Neural crest cell (in vitro differentiated cells): Measurements from ENCODE around the gene PIGT. TPM values are rescaled to one million over a fixed set of nuclear protein-coding genes. Genes with fewer than 3 reads are reported as not detected.

Experiments used
- DNase-seq: peaks from one replicate; pipeline ENCODE4 v3.0.0; 2021; ENCODE audit warnings: low read depth, mixed read lengths, low spot score
- H3K27ac Mint-ChIP-seq: one replicate; pipeline ENCODE4 v1.8.0; 2021; ENCODE audit warnings: mild to moderate bottlenecking, mixed read lengths; ENCODE audit not compliant: unreplicated experiment
- H3K27me3 Mint-ChIP-seq: 2 replicates; pipeline ENCODE4 v1.8.0; 2021; ENCODE audit warnings: low read depth, mild to moderate bottlenecking, mixed read lengths
- H3K36me3 Mint-ChIP-seq: 2 replicates; pipeline ENCODE4 v1.8.0; 2021; ENCODE audit warnings: low read depth, mild to moderate bottlenecking, mixed read lengths
- H3K4me1 Mint-ChIP-seq: 2 replicates; pipeline ENCODE4 v1.8.0; 2021; ENCODE audit warnings: mixed read lengths
- H3K4me3 Mint-ChIP-seq: one replicate; pipeline ENCODE4 v1.8.0; 2021; ENCODE audit warnings: mild to moderate bottlenecking, mixed read lengths
- H3K9me3 Mint-ChIP-seq: 2 replicates; pipeline ENCODE4 v1.8.0; 2021; ENCODE audit warnings: mixed read lengths
- CTCF ChIP-seq: fragments of 200-600 bp; sonication (generic); conservative IDR thresholded peaks from 2 replicates; pipeline ENCODE4 v1.5.0; 2021; ENCODE audit warnings: antibody characterized with exemption, mild to moderate bottlenecking
- total RNA-seq: library from RNA; stranded (reverse); gene quantifications from 2 replicates; pipeline ENCODE4 v1.2.1, GENCODE V29; 2021

The PIGT gene
- total RNA-seq, 1 donor from 2014 or later: 64.8 TPM

DNA sequence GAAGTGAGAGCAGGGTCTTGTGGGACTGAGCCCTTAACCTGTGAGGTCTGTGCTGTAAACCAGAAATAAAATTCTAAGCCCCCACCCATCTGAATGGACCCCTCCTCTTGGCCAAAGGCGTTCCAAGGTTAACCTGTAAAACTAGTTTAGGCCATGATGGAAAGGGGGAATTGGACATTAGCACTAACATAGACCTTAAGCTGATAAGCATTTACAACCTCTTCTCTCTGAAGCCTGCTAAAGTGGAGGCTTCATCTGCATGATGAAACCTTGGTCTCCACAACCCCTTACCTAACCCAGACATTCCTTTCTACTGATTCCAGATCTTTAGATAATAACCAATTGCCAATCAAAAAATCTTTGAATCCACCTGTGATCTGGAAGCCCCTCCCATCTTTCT is 25.8 kb downstream of the PIGT start:
- Mint-ChIP-seq H3K4me1 (no peaks in the 10 kb centered on the region), H3K4me3 (no peak overlapping the region), H3K27me3 (peaks cover 22% of the 10 kb centered on the region), H3K27ac (no peak overlapping the region), H3K9me3 (no peaks in the 10 kb centered on the region), H3K36me3 (no peaks in the 10 kb centered on the region)
- TF ChIP-seq CTCF: no peak
- no peak for DNase-seq

- no peak for TF ChIP-seq CTCF
- Mint-ChIP-seq H3K36me3 (no peaks in the 10 kb centered on the region), H3K4me1 (no peaks in the 10 kb centered on the region), H3K4me3 (no peak overlapping the region), H3K27me3 (peaks cover 22% of the 10 kb centered on the region), H3K9me3 (no peaks in the 10 kb centered on the region), H3K27ac (no peak overlapping the region)
- no peak for DNase-seq
Measured at GRCh38 chr20:45444050-45444449, 28.1 kb downstream of the PIGT start.

DNA sequence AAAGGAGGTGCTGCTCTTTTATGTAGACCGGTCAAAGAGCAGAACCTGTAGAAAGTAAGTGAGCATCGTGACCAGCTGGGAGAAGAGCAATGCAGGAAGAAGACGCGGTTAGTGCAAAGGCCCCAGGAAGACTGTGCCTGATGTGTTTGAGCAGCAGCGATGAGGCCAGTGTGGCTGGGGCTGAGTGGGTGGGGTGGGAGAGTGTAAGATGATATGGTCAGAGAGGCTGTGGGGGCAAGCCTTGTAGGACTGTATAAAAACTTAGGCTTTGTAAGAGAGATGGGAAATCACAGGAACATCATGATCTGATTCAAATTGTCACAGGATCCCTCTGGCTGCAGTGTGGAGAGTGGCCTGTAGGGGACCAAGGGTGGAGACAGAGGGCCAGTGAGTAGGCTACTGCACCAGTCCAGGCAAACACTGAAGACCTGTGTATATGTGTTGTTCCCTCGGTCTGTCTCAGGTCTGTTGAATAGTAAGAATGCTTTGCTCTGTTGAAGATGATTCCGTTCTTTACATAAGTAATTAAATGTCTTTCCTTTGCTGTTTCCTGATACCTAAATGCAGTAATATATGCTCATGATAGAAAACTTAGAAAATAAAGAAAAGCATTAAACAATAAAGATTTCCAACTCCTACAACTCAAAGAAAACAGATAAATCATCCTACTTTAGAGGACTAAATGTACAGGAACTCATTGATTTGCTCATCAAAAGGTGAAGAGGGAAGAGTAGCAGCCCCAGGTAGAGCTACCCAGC is 30.0 kb downstream of the PIGT start:
- H3K4me3 Mint-ChIP-seq: no peak overlapping the region
- no peak overlapping the region for H3K27ac Mint-ChIP-seq
- H3K4me1 Mint-ChIP-seq: no peaks in the 10 kb centered on the region

GRCh38 chr20:45448270-45448669 is 32.3 kb downstream of the PIGT start:
- Mint-ChIP-seq H3K4me1 (no peaks in the 10 kb centered on the region), H3K36me3 (no peaks in the 10 kb centered on the region), H3K9me3 (no peaks in the 10 kb centered on the region), H3K4me3 (no peak overlapping the region), H3K27ac (no peak overlapping the region), H3K27me3 (peaks cover 31% of the 10 kb centered on the region)
- no peak for DNase-seq
- TF ChIP-seq CTCF: no peak

More for the DNA sequence above, 30.0 kb downstream of the PIGT start:
- peak; percentile 74 for TF ChIP-seq CTCF
- Mint-ChIP-seq H3K36me3 (no peaks in the 10 kb centered on the region), H3K9me3 (no peaks in the 10 kb centered on the region), H3K27me3 (peaks cover 22% of the 10 kb centered on the region)
- DNase-seq: peak; percentile 66

DNA sequence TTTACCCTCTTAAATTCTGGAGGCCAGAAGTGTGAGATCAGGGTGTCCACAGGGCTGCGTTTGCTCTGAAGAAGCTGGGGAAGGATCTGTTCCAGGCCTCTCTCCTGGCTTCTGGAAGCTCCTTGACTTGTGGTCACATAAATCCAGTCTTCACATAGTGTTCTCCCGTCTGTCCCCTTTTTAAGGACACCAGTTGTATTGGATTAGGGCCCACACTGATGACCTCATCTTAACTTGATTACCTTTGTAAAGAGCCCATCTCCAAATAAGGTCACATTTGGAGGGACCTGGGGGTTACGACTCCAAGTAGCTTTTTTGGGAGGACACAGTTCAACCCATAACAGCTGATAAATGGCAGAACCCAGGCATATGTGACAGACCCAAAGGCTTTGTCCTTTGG is 33.6 kb downstream of the PIGT start:
- H3K4me1 Mint-ChIP-seq: no peaks in the 10 kb centered on the region
- H3K36me3 Mint-ChIP-seq: no peaks in the 10 kb centered on the region
- DNase-seq: no peak
- H3K9me3 Mint-ChIP-seq: no peaks in the 10 kb centered on the region
- peaks cover 35% of the 10 kb centered on the region for H3K27me3 Mint-ChIP-seq
- H3K27ac Mint-ChIP-seq: no peak overlapping the region
- no peak for TF ChIP-seq CTCF
- H3K4me3 Mint-ChIP-seq: no peak overlapping the region
